HK-2 (cell line): ENCODE measurements around the gene GAA.

ENCODE experiments used
- DNase-seq: peaks from one replicate; pipeline ENCODE4 v3.0.0-alpha.2; 2018; ENCODE audit not compliant: unreplicated experiment

The GAA gene

DNA sequence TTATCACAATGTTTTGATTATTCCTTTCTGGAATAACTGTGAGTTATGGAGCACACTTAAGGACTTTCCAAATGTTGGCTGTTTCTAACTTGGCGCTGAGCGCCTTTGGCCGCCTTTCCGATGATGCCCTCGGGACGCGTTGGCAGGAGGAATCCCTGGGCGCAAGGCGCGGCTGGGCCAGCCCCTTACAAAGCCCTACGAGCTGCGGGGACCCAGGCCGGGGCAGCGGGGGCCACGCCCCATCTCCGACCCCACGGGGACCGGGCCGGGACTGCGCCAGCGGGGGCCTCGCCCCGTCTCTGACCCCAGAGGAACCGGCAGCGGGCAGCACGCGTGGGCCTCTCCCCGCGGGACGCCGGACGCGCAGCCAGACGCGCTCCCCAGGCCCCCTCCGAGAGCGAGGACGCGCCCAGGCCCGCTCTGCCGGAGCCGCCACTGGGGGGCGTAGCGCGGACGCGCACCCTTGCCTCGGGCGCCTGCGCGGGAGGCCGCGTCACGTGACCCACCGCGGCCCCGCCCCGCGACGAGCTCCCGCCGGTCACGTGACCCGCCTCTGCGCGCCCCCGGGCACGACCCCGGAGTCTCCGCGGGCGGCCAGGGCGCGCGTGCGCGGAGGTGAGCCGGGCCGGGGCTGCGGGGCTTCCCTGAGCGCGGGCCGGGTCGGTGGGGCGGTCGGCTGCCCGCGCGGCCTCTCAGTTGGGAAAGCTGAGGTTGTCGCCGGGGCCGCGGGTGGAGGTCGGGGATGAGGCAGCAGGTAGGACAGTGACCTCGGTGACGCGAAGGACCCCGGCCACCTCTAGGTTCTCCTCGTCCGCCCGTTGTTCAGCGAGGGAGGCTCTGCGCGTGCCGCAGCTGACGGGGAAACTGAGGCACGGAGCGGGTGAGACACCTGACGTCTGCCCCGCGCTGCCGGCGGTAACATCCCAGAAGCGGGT, at the start of gene GAA:
TSS of gene GAA (plus strand) at position 571 of the 935 bp plus-strand sequence. CDS start 3,006 bp downstream, outside the sequence.
- peak; percentile 87 for DNase-seq

DNA sequence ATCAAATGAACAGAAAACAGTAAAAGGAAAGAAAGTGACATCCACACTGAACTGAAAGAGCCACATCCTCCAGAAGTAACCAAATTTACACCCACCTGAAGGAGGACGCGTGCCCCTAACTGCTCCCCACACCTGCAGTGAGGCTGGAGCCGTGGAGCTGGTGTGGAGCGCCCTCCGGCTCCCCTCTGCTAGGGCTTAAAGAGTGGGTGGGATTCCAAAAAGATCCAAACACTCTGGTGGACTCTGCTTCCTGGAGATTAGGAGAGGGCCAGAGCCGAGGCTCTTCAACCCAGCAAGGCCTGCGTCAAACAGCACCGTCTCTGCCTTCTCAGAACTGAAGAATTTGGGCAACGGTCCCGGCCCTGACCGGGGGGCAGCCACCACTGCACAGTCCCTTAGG, 49.7 kb upstream of the GAA start:
- DNase-seq, result no peak

DNA sequence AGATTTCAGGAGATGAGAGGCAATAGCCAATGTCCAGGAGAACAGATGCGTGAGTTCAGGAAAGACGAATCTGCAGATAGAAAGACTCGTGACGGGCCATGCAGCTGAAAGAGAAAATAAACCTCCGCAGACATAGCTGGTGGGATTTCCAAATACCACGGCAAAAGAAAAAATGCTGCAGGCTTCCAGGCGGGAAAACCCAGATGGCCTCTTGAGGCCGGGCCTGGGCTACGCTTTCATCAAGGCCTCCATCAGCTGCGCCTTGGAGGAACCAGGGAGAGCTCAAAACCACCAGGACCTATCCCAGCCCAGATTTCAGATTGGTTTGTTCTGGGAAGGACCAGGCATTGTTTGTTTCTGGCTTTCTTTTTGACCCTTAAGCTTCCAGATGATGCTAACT, 48.3 kb upstream of the GAA start:
- DNase-seq, result no peak

DNA sequence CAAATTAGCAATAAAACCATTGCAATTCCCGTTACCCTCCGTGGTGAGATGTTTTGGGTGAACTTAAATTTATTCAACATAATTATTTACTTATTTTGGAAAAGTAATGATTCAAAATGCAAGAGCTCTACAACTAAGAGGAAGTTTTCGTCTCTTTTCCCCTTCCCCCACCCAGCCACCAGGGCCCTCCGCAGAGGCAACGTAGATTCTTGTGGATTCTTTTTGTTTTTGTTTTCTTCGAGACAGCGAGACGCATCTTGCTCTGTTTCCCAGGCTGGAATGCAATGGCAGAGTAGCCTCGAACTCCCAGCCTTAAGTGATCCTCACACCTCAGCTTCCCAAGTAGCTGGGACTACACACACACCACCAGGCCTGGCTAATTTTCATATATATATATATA, 45.8 kb upstream of the GAA start:
- DNase-seq, result no peak

DNA sequence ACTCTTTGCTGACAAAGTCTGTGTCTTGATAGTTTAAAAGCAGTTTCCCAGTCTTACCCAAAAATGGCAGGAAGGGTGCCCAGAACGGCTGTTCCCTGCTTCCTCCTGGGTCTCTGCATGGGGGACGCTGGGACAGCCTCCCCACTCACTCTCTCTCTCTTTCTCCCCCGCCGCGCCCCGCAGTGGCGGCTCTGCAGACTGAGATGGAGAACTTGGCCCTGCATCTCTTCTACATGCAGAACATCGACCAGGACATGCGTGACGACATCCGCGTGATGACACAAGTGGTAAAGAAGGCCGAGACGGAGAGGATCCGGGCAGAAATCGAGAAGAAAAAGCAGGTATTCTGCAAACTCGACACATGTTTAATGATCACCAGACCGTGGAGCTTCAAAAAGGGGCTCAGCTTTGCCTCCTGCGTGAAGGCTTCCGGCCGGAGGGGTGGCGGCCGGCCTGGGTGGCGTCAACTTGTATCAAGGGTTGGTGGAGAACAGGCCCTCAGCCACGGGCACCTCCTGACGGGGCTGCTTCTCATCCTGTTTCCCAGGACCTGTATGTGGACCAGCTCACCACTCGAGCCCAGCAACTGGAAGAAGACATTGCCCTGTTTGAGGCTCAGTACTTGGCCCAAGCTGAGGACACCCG, 42.9 kb upstream of the GAA start:
- no peak for DNase-seq

DNA sequence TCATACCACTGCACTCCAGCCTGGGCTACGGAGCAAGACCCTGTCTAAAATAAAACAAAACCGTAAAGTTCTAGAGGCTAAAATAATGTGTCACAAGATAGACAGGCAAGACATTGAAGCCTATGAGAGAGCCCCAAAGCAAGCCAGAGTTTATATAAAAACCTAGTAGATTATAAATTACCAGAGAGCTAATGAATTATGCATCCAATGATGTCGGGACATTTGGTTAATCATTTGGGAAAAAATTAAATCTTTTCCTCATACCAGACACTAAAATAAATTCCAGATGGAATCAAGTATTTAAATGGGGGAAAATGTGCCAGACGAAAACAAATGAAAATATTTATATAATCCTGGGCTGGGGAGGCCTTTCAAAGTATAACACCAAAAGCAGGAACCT, 40.7 kb upstream of the GAA start:
- no peak for DNase-seq

DNA sequence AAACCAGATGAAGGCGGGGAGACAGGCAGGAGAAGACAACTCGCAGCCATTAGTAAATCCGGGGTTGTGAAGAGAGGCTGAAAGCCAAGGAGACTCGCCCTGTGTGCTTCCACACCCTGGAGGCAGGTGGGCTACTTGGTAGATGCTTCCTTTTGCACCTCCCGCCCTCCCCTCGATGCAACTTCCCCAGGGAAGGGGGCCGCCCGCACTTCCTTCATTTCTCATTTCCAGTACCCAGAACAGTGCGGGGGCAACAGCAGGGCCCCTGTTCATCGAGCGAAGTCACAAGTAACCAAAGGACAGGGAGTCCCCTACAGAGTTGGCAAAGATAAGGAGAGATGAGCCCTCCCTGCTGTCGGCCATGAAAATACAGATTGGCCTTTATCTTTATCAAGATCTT, 40.0 kb upstream of the GAA start:
- DNase-seq, result no peak

DNA sequence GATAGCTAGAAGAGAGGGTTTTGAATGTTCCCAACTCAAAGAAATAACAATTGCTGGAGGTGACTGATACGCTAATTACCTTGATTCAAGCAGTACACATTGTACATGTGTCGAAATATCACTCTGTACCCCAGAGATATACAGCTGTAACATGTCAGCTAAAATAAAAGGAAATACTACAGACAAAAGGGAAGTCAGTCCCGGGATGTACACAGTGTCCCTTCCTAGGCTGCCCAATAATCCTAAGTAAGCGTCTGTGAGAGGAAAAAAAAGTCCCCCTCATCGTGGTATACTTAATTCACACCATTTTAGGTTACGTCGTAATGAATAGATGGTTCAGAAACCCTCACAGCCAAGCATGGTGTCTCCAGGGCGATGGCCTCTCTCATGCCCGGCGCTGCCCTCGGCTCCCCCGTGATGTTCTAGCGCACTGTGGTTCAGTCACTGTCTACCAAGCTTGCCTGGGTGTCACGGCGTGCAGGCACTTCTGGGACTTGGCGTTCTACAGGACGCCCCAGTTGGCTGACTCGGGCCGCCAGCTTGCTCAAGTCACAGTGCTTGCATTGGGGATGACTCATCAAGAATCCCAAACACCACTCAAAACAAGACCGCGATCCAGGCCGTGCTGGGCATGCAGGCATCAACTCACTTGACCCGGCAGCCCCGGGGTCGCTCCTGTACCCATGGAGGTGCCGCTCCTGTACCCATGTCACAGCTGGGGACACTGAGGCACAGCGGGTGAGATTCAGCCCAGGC, 37.4 kb upstream of the GAA start:
- peak; percentile 70 for DNase-seq

DNA sequence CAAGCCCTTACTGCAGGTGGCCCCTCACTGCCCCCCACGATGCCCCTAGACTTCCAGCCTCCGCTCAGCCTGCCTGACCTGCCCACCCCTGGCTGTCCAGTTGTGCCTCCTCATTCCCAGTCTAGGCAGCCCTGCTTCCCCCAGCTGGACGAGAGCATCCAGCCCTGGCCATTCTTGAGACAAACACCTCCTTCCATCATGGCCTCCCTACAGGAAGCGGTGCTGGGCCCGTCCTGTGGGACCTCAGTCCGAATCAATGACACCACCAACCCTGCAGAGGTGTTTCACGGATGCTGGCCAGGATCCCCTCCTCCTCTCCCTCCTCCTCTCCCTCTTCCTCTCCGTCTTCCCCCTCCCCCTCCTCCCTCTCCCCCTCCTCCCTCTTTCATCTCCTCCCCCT, 36.7 kb upstream of the GAA start:
- no peak for DNase-seq

DNA sequence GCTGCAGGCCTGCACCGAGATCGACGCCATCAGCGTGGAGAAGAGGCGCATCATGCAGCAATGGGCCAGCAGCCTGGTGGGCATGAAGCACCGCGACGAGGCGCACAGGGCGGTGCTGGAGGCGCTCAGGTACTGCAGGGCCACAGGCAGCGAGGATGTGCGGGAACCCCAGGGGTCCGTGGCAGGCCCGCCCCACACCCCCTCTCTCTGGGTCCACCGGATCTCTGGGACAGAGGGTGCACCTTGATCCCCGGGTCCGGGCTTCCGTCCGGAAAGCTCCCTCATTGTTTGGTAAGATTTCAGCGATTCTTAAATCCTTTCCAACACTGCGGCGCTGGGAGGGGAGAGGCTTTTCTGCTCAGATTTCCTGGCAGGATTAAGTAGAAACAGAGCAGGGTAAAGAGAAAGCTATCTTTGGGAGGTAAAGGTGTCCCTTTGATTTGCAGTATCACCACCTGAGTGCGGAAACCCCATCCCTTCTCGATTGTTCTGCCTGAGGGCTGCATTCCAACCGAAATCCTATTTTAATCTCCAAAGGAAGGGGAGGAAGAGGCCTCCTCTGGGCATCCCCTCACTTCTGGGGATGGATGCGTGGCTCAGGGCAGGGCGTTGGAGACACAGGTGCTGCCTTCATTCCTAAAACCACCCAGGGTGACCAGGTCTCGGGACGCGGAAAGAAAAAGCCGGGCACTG, 35.8 kb upstream of the GAA start:
- no peak for DNase-seq

DNA sequence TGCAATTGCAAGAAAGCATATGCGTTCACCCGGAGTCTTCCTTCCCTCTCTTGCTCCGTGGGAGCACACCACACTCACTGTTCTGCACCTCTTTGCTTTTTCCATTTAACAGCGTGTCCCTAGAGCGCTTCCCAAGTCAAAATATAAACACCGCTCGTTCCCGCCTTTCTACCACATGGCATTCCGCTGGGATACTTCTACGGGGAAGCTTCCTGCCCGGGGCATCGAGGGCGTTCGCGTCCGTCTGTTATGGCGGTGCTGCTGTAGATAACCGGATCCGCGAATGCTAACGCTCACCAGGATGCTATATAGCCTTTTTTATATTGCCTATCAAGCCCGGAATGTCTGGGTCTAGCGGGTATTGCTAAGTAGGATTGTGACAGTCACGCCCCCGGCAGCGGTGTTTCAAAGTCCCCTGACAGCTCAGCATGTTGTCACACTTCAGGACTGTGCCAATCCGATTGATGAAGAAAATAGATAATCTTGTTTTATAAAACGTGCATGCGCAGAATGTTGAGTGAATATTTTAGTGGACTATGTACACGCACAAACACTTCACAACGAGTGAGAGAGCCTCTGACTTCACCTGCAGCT, 33.9 kb upstream of the GAA start:
- DNase-seq, result no peak

DNA sequence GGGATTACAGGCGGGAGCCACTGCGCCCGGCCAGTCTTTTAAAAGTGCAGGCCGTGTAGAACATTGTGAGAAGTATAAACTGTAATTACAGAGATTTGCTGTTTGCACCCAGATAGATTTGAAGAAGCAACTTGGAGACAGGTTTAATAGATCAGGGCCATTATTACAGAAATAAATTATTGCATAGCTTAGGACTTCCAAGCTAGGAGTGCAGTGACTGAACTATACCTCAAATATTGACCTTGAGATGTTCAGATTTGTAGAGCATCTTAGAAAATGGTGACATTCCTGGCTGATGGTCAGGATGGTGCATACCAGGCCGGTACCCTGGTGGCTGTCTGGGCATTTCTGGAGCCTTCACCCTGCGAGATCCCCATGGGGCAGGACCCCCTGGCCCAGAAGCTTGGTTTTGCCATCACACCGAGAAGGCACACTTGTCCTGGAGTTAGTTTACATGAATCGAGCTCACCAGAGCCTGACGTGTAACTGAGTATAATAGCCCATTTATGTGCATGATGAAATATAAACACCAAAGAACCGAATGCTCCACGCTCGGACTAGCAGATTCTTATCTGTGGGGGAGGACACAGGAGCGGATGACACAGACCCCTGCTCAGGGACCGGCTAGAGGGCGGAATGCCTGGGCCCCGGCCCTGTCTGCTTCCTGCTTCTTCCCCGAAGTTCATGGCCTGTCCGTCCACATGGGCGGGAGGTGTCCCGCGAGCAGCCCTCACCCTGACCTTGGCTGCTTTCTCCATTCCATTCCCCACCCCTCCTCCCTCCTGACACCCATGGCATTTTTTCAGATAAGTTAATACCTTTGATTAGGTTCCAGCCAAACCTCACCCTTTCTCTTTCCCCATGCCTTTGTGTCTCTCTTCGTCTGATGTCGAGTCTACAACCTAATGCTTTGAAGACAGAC, 32.8 kb upstream of the GAA start:
- DNase-seq, result no peak

DNA sequence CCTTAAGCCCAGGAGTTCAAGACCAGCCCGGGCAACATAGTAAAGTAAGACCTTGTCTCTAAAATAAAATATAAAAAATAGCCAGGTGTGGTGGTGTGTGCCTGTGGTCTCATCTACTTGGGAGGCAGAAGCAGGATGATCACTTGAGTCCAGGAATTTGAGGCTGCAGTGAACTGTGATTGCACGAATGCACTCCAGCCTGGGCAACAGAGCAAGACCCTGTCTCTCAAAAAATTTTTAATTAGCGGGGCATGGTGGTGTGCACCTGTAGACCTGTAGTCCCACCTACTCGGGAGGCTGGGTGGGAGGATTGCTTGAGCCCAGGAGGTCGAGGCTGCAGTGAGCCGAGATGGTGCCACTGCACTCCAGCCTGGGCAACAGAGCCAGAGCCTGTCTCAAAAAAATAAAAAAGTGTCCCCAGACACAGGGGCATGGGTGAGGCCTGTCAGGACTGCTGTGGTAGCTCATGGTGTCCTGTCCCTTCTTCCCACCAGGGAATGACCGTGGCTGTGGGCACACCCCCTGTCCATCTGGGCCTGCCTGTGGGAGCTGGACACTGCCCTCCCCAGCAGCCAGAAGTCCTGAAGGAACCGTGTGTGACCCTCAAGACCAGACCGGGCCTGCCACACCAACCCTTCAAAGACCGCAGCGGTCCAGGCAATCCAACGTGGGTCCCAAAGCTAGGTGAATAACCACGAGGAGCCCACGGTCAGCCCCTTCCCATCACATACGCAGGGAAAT, 30.8 kb upstream of the GAA start:
- no peak for DNase-seq

DNA sequence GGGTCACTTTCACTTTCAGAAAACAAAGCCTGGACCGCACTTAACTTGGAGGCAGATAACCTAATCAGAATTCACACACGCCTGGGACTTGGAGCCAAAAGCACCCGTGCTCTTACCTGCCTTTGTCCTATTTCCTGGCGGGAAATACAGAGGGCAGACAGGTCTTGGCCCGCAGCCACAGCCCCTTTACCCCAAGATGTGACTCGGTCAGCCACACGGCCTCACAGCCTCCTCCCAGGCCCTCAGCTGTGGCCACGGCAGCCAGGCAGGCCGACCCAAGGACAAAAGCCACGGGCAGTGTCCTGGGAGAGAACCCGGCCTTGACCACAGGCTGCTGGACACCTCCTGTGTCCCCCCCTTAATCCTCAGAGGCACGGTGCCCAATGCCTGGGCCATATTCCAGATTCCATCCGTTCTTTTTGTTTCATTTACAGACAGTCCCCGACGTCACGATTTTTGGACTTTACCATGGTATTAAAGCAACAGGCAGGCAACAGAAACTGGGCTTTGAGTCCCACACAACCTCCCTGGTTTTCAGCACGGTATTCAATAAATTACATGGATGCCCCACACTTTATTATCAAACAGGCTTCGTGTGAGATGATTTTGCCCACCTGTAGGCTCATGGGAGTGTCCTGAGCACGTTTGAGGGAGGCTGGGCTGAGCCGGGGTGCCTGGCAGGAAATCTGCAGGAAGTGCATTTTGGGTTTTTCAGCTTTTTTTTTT, 30.1 kb upstream of the GAA start:
- no peak for DNase-seq

DNA sequence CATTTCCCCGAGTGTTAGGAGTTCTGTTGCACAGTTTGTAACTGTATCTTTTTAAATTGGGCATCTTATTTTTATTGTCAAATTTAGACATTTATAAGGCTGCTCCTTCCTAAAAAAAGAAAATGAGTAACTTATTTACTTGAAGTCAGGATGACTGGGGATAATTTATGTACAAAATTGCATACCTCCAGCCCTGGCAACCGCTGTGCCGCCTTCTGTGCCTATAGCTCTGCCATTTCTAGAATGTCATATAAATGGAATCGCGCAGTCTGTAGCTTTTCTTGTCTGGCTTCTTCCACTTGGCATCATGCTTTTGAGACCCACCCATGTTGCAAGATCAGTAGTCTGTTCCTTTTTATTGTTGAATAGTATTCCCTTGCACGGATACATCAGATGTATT, 29.0 kb upstream of the GAA start:
- no peak for DNase-seq

DNA sequence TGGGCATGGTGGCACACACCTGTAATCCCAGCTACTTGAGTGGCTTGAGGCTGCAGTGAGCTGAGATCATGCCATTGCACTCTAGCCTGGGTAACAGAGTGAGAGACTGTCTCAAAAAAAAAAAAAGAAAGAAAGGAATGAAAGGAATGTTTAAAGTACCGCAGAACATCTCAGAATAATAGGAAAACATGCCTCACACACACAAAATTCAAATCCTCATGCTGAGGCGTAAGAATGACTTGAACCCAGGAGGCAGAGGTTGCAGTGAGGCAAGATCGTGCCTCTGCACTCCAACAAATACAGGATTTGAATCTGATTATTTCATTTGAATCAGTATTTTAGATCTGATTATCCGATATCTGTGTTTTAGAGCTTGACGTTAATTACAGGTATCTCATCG, 21.3 kb upstream of the GAA start:
- DNase-seq, result no peak

DNA sequence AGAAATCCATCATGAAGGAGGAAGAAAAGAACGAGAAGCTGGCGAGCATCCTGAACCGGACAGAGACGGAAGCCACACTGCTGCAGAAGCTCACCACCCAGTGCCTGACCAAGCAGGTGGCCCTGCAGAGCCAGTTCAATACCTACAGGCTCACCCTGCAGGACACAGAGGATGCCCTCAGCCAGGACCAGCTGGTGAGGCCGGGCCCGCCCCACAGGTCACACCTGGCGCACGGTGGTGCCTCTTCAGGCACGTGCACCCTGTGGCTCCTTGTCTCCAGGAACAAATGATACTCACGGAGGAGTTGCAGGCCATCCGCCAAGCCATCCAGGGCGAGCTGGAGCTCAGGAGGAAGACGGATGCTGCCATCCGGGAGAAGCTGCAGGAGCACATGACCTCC, 19.8 kb upstream of the GAA start:
- no peak for DNase-seq

DNA sequence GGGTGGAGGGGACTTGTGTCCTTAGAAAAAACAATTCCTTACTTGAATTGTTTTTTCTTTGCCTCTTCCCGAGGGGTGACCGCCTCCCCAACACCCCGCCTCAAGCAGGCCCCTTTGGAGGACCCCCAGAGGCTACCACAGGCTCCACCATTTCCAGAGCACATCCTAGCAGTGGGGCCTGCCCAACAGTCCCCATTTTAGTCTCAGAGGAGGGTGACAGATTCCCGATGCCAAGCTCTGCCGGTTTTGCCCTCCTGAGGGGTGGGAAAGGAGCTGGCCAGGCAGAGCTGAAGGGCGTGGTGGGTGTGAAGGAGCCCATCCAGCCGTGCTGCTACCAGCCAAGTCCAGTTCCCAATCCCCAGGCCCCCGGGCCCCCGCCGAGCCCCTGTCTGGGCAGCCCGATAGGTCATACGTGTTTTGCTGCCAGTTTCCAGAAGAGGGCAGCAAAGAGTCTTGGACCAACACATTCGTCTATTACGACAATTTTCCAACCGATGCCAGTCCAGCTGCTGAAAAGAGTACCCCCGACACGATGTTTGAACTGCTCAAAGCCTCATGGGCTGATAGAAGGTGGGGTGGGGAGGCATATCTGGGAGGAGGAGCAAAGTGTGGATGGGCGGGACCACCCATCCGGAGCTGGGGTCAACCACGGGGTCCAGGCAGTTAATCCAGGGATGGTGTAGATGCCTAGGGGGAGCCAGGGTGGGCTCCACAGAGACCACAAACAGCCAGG, 18.8 kb upstream of the GAA start:
- DNase-seq, result peak; percentile 57
